DMS153 (cell line): ENCODE results near the gene CADM4.

ENCODE experiments used
- DNase-seq: peaks from one replicate; lab custom pipeline; 2025; lab: John Stamatoyannopoulos, UW

The CADM4 gene

DNA sequence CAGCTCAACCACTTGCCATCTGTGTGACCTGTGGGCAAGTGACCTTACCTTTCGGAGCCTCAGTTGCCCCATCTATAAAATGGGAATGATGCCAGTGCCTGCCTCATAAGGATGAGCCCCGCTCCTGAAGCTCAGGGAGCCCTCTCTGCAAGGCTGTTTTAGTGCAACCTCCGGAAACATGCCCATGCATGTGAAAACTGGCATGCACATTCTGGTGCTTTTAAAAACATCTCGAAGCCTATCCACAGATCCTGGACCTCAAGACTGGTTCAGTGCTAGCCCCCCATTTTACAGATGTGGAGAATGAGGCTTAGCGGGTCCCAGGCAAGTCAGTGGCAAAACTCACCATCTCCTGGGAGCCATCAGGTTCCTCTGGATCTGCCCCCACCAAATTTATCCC, 5.6 kb downstream of the CADM4 start:
- DNase-seq: no peak

DNA sequence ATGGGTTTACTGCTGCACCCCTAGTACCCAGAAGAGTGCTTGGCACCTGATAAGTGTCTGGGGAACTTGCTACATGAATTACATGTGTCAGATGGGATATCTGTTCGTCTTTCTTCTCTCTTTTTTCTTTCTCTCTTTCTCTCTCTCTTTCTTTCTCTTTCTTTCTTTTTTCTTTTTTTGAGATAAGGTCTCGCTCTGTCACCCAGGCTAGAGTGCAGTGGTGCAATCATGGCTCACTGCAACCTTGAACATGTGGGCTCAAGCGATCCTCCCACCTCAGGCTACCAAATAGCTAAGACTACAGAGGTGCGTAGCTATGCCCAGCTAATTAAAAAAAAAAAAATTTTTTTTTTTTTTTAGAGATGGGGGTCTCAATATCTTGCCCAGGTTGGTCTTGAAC, 6.1 kb downstream of the CADM4 start:
- DNase-seq: no peak

DNA sequence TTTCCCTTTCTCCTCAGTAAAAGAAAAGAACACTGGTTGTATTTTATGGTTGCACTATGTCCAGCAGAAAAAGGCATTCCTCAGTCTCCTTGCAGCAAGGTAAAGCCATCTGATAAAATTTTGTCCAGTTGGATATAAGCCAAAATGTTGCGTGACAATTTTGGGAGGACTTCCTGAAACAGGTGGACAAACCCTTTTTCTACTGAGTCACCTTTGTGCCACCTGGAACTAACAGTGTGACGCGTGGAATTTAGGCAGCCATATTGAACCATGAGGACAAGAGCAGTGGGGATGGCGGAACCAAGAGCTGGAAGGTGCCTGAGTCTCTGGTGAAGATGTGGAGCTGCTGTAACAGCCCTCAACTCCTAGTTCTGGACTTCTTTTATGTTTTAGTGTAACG, 8.2 kb downstream of the CADM4 start:
- no peak for DNase-seq

DNA sequence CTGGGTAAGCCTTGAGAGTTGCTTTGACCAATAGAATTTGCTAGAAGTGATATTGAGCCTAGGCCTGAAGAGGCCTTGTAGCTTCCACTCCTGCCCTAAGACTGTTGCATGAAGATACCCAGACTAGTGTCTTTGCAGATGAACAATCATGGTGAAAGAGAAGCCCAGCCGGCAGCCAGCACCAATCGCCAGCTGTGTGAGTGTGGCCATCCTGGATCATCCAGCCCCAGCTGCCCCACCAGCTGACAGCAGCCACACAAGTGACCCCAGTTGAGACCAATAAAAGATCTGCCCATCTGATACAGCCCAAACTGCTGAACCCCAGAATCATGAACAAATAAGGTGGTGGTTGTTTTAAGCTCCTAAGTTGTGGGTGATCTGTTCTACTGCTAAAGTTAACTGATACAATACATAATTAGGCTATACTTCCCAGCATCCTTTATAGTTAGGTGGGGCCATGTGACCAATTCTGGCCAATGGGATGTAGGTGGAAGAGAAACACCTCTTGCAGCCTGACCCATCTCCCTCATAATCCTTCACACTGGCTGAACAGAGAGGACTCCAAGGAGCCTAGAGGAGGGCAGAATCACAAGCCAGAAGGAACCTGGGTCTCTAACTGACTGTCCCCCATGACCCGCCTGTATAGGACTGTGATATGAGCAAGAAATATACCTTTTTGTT, 10.9 kb downstream of the CADM4 start:
- DNase-seq: no peak

DNA sequence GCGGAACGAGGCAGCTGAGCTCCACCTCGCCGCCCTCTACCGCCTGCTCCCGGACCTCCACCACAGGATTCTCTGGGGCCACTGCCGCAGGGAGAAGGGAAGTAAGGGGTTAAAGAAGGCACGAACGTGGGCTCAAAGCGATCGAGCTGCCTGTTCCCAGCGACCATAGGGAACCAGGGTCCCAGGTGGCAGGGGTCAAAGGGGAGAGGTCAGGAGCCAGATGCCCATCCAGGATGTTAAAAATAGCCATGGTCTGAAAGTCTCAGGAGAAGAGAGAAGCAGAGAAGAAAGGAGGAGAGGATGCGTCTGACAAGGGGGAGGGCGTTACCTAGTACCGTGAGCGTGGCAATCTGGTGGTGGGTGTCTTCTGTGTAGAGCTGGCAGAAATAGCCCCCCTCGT, 12.8 kb downstream of the CADM4 start:
- DNase-seq: no peak

DNA sequence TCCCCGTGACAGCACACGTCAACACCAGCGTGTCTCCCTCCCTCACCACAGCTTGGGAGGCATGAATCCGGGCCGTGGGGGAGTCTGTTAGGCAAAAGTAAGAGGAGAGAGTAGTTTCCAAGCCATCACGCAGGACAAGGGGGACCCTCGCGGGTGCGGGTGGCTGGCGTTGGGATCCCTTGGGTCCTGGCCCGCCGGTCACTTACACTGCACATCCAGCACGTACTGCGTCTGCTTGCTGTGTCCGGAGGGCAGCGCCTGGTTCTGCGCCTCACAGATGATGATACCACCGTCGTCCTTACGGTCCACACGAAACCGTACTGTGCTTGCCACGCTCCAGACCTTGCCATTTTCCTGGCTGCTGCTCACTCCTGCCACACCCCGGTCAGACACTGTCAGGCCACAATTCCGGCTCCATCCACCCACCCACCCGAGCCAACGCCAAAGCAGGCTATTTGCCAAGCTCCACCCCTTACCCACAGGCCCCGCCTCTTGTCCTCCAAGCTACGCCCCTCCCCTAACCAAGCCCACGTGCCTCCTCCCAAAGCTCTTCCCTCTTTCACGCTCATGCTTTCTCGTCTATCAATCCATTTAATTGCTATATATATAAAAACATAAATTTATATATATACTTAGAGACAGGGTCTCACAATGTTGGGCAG, 13.6 kb downstream of the CADM4 start:
- DNase-seq: no peak

DNA sequence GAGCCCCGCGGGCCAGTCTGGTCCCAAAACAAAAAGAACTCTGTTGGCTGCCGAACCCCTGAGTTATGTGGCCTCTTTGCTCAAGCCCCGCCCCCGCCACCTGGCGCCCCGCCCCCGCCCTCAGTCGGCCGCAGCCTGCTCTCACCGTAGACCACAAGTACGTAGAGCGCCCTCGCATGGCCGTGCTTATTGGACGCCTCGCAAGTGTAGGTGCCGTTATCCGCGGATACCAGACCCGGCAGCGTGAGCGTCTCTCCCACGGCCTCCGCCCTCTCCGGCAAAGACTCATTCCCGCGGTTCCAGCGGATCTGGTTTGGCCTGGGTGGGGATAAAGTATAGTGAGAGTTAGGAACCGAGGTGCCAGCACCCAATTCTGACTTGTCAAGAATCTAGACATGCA, 14.7 kb downstream of the CADM4 start:
- no peak for DNase-seq

DNA sequence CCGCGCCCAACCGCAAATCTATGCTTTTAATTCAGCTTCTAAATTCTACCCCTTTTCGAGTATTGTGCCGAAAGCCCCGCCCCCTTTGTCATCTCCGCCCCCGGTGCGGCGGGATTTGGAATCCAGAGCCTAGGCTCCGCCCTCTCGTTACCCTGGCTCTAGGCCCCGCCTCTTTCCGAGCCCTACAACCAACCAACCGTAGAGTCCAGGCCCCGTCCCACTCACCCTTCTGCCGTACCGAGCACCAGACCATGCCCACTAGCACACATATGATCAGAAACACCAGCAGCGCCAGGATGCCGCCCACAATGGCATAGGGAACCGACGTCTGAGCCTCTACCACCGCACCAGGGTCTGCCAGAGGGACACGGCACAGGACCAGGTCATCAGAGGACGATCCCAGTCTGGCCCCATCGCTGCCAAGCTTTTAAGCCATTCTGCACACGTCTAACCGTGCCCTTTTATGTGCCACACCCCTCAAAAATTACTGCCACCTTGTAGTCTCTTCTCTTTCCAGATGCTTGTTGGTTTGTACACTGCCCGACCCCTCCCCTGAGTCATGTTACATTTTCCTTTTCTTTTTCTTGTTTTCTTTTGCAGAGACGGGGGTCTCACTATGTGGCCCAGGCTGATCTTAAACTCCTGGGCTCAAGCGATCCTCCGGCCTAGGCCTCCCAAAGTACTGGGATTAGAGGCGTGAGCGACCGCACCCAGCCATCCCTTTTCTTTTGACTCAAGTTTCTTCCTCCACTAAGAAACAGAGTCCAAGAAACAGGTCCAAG, 15.6 kb downstream of the CADM4 start:
- no peak for DNase-seq

DNA sequence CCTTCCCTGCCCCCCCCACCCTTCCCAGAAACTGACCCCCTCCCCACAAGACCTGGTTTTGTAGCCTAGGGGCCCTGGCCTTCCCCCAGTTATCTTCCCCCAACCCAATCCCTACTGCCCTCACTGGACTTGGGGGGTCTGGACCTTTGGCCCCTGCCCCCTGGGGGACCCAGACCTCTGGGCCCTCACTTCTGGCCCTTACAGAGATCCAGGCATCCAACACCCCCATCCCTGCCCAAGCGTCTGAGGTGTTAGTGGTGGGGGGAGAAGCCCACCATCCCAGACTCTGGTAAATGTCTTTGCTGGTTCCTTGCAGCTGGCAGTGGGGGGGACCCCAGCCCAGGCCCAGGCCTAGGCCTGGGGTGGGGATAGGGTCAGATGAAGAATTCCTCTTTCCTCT, 16.7 kb downstream of the CADM4 start:
- no peak for DNase-seq

DNA sequence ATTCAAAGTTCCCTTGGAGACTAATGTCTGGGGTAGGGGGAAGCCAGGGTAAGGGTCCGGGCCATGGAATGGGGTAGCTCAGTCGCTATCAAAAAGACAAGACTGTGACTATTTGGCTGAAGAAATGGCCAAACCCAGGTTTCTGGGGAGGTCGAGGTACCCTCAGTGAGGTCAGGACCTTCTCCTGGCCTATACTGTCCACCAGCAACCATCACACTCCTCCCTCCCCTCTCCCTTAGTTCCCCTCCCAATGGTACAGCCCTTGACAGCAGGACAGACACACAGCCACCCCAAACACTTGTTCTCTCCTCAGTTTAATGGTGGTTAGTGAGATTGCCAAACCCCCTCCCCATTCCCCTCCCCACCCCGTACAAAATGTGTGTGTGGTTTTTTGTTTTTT, 17.6 kb downstream of the CADM4 start:
- no peak for DNase-seq

DNA sequence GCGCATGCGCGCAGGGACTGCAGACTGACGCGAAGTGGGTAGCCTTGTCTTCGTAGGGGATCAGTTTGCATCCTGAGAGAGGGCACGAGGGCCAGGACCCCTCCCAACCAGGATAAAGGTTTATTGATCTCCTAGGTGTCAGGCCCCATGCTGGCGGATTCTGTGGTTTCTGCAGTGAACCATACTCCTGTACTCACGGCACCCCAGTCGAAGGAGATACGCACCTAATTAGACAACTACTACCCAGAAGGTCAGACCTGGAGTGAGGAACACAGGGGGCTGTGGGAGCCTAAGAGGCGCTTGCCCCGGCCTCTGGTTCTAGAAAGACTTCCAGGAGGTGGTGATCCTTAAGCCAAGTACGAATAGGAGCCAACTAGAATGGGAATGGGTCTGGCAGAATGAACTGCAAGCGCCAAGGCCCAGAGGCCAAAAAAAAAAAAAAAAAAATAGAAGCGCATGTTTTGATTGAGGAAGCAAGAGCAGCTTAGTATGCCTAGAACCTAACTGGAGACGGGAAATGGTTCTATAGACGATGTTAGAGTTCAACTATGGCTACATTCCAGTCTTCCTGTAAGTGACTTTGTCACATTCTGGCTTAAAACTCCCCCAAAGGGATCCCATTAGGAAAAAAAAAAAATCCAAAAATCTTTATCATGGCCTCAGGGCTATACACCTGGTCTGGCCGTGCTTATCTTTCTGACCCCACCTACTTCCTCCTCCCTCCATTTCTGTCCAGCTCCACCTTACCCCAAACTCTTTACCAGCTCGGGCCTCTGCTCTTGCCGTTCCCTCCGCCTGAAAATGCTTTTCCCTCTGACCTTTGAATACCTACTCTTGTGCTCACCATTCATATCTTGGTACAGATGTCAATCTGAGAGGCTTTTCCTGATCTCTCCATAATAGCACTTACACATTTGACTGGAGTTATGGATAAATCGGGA, 19.3 kb downstream of the CADM4 start:
- DNase-seq: no peak

DNA sequence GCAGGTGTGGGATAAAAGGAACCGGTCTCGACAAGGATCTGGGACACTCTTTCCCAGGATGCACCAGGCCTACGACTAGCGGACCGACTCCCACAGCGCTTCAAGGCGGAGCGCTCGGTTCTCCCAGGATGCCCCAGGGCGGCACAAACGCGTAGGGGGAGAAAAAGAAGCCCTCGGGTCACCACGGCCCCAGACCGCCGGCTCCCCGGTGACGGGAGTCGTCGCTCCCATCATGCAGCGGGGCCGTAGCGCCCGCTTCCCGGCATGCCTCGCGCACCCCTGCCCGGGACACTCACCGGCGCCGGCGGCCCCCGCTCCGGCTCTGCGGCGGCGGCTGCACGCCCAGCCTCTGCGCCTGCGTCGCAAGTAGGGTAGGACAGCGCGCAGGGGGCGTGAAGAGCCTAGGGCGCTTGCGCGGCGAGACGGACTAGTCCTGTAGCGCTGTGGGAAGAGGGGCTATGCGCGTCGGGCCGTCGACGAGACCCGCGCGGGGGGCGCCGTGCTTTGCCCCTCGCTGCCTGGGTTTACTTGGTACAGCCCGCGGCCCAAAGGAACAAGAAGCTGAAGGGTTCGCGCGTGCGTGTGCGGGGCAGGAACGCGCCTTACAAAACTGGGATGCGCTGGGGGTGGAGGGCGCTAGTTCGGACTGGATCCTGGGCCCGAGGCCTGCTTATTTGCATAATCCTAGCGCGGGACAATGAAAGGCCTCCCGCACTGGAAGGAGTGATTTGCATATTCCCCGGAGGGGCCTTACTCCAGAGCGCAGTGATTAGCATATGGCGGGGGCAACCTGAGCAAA, 20.2 kb downstream of the CADM4 start, which contains the start of gene ZNF428:
TSS of gene ZNF428 (minus strand) at position 368 of the 799 bp plus-strand sequence. CDS start 5,325 bp downstream, outside the sequence.
- peak; percentile 92 for DNase-seq

DNA sequence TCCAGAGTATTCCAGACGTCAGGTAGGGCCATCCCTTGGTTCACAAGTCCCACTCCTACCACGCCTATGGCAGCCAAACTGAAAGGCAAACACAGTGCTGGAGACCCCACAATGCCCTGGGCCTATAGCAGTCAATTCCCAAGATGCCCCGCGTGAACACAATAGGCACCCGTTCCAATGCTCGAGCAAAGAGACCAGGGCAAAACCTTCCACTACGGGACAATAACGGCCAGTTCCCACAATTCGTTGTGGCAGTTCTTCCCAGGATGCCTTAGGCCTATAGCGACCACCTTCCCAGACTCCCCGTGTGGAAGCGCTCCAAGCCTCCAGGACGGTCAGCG, 20.8 kb downstream of the CADM4 start:
- DNase-seq: peak; percentile 31

DNA sequence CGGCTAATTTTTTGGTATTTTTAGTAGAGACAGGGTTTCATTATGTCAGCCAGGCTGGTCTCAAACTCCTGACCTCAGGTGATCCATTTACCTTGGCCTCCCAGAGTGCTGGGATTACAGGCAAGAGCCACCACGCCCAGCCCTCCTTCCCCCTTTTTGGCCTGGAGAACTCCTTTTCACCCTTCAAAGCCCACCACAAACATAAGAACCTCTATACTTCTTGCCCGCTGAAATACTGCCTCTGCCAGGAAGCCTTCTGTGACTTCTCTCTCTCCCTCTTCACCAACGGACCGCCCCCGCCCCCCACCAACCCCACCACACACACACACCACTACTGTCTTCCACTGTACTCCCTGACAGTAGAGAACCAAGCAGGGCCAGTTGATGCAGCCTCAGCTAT, 22.7 kb downstream of the CADM4 start:
- no peak for DNase-seq

DNA sequence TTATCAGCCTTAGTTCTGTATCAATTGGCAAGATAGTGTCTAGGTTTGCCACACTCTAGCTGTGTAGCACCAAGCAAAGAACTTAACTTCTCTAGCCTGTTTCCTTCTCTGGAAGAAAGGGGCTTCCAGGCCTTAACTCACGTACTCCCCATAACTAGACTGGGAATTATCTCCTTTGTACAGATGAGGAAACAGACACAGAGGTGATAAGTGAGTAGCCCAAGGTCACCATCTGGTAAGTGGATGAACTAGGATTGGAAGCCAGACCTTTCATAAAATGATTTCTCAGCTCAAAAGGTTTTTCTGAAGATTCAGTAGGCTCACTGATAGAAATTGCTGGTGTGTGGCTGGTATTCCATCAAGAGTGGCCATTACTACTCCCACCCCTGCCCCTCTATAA, 23.3 kb downstream of the CADM4 start:
- DNase-seq: no peak

DNA sequence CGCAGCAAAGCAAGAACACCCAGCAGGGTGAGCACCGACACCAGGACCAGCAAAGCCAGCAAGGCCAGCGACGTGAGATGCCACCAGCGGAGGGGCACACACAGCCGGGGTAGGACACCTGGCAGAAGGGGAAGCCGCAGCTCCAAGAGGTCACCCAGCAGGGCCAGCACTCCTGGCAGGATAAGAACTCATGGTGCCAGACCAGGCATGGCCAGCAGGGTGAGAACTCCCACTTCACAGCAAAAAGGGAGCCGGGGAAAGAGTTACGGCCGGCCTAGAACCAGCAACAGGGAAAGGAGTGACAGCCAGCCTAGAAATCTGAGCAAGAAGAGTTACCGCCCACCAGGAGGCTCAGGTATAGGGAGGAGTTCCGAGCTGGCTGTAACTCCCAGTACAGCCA, 27.3 kb downstream of the CADM4 start:
- no peak for DNase-seq

DNA sequence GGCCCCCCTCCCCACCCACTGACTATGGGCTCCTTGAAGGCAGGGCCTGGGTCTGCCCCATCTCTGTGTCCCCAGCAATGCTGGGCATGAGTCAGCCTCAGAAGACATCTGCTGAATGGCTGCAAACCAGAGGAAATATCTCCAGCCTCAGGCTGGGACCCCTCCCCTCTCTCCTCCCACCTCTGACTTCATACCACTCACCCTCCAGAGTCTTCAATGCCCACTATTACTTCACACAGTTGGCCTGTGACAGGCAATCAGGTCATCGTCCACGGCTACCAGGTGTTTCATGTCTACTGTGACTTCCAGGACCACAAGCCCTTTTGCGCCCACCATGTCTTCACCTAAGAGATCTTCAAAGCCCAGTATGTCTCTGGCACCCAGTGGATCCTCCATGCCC, 27.9 kb downstream of the CADM4 start, which contains the start of gene SRRM5:
TSS of gene SRRM5 (plus strand) at position 301 of the 400 bp plus-strand sequence. CDS start at position 335, 34 bp downstream.
- DNase-seq: no peak

DNA sequence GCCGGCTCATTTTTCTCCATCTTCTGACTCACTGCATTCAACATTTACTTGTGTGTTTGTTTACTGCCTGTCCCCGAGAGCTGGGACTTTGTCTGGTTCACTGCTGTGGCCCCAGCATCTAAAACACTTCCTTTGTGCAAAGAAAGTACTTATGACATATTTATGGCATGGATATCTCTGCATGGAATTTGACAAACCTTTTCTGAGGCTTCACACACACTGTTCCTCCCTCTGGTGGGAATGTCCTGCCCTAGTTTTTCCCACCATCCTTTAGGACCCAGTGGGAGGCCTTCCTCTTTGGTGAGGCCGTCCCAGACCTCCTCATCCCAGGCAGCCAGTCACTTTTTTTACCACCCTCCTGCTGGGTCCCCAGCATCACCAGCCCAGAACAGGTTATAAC, 29.2 kb downstream of the CADM4 start:
- no peak for DNase-seq

DNA sequence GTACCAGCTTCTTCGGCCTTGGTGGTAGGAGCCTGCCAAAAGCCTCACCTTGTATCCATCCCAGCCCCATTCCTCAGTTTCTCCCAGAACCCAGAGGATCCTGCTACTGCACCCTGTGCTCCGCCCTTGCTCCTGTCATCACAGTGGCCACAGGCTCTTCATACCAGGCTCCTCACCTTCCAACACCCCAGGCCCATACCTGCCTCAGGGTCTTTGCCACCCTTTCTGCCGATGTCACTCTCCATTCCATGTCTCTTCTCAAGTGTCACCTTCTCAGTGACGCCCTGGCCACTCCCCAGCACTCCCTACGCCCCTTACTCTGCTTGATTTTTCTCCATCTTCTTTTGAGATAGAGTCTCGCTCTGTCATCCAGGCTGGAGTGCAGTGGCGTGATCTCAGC, 29.8 kb downstream of the CADM4 start:
- DNase-seq: no peak

DNA sequence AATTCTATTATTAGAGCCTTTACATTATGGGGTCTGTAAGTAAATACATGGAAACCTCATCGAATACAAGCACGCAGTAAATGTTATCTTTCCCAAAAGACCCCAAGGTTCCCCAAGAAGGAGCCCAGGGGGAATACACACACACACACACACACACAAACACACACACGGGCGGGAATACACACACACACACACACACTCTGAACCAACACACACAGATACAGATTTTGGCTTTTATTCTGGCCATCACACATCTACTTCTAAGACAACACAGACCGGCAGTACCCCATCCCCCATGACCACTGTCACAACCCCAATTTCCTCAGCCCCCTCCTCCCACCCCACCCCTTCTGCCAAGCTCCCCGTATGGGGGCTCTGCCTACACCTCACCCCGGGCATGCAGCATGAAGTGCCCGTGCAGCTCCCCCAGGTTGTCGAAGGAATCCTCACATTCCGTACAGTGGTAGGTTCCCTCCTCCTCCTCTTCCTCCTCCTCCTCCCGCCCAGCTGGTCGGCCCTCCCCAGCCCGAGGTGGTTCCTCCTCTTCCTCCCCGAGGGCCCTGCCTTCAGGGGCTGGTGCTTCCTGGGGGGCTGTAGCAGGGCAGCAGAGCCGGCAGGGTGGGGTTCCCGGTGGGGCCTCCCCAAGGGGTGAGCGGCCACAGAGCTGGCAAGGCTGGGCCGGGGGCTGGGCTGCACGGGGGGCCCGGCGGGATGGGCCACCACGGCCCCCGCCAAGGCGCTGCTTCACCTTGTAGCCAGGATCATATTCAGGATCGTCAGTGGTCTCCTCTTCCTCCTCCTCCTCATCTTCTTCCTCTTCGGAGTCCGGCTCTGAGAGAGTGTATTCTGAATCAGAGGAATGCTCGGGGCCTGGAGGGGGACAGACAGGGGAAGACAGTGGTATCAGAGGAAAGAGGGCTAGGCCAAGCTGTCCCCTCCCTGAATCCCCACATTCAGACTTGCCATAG, 32.1 kb downstream of the CADM4 start:
- no peak for DNase-seq
